NCI-H1092 treated with DMSO at 0.1 percent for 48 hours (cell line): ENCODE measurements around the gene QSOX2.
"Not testable (repeated sequence)": the region's sequence is repeated elsewhere in the genome, so short reads cannot be mapped to it uniquely, and the experiment has no call there.

Experiments used
- DNase-seq: peaks from one replicate; lab custom pipeline; 2025; lab: John Stamatoyannopoulos, UW

QSOX2 gene

DNA sequence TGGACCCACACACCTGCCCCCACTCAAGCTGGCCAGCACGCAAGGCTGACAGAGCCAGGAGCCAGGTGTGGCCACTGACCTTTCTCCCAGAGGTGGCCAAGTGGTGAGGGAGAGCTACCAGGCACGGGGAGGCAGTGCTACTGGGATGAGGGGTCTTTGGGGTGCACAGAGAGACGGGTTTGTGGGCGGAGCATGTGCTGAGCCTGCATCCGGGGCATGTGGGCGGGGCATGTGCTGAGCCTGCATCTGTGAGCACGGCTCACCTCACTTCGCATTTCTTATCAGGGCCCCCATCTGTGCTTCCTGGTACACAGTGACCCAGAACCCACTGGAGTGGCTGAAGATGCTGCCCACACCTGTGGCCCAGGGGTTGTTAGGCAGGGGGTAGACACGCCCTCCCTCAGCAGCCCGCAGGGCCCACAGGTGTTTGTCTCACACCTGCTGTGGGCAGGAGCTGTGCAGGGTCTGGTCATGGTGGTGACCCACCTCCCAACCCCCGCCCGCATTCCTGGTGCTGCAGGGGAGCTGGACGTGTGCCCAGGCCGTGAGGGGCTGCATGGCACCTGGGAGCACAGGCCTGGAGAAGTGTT is 36.8 kb upstream of the QSOX2 start:
- no peak for DNase-seq

DNA sequence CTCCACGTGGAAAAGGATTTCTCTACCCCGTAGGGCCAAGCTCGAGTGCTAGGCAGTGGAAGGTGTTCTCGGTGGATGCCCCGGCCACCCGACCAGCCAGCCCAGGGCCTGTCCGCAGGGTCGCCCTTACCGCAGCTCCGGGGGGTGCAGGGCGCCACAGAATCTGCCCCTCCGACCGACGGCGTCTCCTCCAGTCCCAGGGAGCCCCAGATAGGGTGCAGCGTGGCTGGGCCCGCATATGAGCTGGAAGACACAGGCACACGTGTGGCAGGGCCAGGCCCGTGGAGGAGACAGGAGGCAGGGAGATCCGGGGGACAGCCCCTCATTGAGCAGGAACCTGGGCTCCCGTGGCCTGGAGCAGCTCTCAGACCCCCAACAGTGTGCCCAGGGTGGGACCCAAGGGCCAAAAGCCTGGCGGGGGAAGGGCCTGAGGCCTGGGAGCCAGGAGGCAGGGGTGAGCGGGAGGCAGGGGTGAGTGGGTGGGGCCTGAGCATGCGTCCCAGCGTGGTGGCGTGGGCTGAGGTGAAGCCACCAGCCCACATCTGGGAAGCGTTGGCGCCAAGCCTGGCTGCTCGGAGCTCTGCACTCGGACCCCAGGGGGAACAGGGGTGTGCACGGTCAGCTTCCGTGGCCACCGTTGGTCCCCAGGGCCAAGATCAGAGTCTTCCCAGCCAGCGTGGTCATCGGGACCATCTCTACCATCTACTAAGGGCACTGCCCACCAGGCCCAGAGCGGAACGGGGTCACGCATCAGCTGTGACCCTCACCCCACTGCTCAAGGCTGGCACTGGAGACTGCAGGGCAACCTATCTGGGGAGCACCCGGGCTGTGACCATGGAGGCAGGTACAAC is 36.0 kb upstream of the QSOX2 start:
- no peak for DNase-seq

DNA sequence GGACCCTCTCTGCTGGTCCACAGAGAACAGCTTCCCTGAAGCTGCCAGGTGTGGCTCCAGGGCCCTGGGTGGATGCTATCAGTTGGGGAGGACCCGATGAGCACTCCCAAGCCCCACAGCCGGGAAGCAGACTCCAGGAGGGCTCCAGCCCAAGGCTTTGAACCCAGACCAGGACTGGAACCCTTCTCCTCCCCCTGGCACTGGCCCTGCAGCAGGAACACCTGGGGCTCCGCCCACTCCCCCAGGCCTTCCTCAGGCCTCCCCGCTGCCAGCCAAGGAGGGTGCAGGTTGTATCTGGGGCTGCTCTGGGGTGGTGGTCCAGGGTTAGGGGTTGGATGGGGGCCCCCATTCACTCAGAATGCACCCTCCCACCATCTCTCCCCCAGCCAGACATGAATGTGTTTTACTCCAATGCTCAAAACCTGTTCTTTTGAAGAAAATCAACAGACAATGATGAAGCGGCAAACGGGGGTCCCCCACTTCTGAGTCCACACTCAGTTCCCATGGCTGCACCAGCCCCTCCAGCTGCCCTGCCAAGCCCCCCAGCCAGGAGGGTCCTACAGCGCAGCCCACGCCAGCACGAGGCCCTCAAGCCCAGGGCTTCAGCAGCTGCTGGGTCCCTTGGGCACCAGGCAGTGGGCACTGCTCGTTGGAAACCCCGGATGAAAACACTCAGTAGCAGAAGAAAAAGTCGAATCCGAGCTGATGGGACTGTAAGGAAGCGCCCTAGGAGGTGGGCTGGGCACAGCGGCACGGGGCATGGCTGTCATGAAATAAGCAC is 35.1 kb upstream of the QSOX2 start:
- no peak for DNase-seq

DNA sequence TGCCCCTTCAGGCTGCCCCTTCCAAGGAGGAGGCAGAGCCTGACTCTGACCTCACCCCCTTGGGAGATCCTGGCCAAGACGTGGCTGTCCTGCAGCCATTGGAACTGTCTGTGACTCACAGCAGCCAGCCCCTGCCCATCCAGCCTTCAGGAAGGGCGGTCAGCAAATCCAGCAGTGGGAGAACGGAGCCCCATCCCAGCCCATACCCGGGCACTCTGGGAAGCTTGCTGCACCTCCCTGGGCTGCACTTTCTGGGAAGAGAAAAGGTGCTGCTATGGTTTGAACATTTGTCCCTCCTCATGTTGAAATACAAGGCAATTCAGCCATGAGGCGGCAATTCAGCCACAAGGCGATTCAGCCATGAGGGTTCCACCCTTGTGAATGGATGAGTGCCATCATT is 33.9 kb upstream of the QSOX2 start:
- DNase-seq = no peak

DNA sequence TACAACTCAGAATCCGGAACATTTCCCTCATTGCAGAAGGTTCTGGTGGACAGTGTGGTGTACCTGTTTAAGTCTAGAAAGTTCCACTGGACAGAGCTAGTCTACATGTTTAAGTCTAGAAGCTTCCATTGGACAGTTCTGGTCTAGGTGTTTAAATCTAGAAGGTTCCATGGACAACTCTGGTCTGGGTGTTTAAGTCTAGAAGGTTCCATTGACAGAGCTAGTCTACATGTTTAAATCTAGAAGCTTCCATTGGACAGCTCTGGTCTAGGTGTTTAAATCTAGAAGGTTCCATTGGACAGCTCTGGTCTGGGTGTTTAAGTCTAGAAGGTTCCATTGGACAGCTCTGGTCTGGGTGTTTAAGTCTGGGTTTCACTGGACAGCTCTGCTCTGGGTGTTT is 33.3 kb upstream of the QSOX2 start:
- DNase-seq = no peak

DNA sequence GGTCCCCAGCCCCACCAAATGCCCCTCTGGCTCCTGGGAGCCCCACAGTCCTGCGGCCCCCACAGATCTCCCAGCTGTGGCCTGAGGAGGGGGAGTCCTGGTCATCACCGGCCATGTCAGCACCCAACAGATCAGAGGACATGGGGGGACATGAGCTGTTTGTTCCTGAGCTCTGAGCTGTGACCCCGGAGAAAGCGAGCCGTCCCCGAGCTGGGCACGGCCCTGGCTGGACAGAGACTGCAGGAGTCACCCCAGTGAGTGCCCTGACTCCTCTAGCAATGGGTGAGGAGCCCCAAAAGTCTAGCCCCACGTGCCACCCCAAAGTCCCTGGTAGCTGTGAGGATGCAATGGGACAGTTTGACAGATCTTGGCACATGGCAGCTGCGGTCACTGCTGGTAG is 32.6 kb upstream of the QSOX2 start:
- no peak for DNase-seq

DNA sequence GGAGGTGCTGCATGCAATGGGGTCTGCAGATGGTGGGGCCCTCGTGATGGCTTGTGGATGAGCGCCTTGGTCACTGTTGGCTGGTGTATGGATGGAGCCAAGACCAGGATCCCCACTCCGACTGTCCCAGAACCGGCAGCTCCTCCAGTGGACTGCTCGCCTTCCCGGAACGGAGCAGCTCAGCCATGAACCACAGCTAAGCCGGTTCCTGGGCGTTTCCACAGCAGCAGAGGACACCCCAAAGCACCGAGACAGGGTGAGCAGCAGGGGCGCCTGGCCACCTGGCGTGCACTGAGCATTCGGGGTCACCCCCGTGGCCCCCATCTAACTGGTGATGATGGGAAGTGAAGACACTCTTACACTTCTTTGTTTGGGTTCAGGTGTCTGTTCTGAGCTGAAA is 32.1 kb upstream of the QSOX2 start:
- DNase-seq = no peak

DNA sequence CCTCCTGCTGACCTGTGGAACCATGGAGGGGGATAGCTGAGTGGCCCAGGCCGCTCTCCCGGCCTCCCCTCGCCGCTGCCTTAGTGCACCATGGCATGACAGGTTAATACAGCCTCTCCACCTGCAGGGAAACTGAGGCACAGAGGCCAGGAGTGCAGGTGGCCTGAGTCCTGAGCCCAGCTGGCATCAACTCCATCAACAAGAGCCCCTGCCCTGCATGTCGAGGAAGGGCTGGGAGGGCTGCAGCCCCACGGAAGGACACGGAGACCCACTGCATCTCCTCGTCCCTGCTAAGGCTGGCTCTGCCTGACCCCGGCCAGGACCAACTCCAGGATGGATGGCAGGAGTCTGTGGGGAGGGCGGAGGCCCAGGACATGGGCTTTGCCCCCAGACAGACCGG is 31.1 kb upstream of the QSOX2 start:
- DNase-seq = no peak

DNA sequence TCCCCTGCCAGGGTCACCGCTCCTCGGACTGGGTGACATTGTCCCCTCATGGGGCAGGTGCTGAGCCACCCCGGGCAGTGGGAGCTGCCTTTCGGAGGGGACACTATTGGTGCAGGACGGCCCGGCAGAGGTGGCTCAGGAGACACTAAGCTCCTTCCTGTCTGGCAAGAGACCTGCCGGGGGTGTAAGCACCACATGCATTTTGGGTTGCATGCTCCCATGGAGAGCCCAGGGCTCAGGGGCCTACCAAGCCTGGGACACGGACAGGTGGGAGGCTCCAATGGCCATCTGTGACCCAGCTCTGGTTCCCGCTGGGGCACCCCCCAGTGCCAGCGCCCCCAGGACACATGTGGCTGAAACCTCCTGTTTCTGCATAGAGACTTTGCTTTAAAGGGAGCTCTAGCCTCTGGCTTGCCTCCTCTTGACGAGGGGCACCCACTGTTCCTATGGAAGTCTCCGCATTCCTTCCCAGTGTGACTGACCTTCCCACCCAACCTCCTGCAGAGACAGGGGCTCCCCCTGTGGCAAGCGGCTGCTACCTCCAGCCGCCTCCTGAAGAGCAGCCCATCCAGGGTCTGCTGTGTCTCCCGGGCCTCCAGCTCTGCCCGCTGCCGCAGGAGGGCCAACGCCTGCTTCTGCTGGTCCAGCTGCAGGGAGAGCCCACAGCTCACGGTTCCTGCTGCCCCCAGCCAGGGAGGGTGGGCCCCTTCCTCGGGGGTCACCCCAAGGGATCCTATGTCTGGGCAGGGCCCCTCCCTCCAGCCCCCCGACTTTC is 30.2 kb upstream of the QSOX2 start:
- no peak for DNase-seq

DNA sequence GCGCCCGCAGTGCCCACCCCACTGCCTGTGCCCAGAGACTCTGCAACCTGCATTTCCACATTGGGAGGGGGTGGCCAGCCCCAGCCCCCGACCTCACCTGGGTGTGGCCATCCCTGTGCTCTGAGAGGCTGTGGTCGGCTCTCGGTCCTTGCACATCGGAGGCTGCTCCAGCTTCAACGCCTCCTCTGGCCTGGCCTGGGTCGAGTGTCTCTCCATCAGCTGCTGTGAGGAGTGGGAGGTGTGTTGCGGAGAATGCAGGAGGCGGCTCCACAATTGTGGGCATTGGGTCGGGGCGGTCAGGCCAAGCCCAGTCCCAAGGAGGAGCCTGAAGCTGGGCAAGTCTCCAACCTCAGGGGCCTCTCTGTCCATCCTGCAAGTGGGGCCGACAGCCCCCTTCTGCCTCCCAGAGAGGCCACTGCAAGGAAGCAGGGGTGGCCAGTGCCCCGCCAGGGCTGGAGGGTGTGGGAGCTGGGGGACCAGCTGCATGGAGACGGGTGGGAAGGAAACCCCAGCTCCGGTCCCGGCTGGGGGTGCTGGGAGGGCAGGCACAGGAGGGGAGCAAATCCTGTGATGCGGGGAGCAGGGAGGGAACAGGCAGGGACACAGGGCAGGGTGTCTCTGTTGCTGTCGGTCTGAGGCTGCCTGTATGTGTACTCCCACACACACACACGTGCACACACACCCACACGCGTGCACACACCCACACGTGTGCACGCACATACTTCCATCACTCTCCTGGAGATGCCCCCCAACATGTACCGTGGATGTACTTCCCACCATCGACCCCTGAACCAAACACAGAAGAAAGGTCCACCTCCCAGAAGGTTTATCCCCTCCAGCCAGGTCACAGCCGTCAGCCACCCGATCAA is 29.4 kb upstream of the QSOX2 start:
- no peak for DNase-seq

DNA sequence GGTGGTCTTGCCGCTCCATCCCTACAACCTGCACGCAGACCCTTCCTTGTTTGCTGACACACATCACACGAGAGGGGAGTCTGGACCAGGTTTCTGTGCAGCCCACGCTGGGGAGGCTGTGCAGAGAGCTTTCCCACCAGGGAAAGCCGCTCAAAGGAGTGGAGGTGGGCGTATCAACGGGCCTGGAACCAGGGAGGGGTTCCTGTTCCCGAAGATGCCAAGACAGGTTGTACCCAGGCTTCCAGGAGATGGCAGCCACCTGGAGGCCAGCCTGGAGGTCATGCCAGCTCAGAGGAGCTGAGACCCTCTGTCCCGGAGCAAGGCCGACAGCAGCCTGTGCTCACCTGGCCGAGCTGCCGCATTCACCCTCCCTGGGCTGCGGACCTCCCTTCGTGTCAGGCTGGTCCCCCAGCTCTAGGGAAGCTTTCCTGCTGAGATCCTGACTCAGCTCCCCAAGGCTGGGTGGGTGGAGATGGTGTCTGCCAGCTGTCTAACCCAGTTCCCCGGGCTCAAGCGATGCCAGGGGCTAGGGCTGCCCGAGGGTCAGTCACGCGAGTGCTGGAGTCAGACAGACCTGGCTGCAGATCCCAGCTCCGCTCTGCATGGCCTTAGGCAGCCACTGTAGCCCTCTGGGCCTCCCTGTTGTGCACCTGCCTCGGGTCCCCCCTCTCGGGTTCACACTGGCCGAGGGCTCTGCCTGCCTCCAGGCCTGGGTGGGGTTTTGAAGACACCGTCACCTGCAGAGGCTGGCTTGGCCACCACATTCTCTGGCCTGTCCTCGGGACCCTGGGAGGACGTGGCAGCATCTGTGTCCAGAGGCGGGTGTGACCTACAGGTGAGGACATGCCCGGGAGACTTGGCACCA is 28.5 kb upstream of the QSOX2 start:
- no peak for DNase-seq

DNA sequence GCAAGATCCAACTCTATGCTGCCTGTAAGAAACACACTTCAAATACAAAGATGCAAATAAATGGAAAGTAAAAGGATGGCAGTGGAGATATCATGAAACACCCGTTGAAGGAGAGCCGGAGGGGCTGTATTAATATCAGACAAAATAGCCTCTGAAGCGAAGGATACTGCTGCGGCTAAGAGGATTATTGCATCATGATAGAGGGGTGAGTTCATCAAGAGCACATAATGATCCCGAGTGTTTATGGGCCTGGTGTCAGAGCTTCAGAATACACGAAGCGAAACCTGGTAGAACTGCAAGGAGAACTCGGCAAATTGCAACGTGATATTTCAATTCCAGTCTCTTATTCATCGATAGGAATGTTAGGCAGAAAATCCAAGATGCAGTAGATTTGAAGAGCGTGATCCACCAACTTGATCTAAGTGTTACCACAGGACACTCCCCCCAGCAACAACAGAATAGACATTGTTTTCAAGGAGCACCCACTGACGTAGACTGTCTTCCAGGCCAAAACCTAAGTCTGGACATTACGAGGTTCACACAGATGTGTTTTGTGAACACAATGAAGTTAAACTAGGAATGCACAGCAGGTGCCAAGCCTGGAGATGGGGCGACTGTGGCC is 27.7 kb upstream of the QSOX2 start:
- no peak for DNase-seq

DNA sequence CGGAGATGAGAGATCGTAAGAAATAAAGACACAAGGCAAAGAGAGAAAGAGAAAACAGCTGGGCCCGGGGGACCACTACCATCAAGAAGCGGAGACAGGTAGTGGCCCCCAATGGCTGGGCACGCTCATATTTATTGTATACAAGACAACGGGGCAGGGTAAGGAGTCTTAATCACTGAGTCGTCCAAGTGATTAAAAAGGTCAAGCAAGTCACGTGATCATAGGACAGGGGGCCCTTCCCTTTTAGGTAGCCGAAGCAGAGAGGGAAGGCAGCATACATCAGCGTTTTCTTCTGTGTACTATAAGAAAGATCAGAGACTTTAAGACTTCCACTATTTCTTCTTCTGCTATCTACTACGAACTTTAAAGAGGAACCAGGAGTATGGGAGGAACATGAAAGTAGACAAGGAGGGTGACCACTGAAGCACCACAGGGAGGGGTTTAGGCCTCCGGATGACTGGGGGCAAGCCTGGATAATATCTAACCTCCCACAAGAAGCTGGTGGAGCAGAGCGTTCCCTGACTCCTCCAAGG is 24.6 kb upstream of the QSOX2 start:
- DNase-seq = no peak

DNA sequence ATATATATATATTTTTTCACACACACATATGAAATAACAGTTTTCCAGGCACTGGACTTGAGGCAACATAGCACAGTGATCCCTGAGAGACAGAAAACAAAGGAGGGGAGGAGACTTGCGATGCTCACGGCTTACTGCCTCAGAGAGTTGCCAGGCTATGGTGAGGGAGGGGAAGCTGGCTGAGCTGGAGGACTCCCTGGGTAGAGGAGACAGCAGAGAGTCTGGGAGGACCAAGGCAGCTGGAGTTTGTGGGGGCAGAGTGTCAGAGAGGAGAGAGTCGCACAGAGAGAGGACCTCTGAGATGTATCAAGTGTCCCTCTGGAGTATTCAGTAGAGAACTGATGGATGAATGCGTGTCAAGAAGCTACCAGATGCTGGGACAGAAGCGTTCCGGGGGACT is 23.1 kb upstream of the QSOX2 start:
- no peak for DNase-seq

DNA sequence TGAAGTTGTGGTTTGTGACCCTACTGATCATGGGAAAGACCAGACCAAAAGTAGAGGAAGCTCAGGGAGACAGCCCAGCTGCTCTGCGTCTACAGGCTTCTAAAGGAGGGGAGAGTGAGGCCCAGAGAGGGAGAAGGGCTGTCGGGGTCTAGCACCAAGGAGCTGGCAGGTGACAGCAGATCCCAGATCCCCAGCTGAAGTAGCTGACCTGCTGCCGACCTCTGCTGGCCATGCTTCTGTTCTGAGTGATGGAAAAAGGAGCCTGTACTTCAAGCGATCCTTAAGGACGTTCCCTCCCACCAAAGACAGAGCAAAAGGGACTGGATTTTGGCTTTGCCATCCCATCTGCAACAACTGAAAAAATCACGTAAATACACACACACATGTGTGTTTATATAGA is 22.7 kb upstream of the QSOX2 start:
- peak; percentile 12 for DNase-seq

DNA sequence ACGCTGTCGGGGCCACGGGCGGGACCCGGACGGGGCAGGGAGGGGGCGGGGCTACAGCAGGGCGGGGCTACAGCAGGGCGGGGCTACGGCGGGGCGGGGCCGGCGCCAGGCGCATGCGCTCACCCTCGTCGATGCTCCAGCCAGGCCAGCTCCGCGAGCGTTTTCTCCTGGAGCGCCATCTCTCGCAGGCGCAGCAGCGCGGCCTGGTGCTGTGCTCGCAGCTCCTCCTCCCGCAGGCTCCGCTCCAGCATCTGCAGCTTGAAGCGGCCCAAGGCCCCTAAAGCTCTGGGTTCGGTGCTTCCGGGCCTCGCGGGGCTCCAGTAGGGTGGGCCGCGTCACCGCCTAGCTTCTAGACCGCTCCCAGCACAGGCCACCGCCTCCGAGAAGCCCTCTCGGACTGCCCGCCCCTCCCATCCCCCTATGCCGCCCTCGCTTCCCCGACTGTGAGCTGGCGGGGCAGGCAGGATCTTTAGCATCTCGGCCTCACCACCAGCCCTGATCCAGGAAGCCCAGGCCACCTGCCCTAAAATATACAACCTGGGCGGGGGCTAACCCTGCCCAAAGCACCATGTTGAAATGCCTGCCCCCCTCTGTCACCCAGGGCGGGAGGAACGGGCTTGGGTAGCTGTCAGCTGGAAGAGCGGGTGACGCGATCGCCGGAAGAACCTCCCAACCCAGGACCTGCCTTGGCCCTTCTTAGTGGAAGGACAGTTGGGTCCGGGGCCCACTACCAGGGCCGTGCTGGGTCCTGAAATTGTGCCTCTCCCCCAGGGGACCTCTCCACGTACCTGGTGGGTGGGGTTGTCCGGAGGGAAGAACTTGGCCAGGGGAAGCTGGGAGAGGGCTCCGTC is 21.9 kb upstream of the QSOX2 start:
- DNase-seq = no peak

DNA sequence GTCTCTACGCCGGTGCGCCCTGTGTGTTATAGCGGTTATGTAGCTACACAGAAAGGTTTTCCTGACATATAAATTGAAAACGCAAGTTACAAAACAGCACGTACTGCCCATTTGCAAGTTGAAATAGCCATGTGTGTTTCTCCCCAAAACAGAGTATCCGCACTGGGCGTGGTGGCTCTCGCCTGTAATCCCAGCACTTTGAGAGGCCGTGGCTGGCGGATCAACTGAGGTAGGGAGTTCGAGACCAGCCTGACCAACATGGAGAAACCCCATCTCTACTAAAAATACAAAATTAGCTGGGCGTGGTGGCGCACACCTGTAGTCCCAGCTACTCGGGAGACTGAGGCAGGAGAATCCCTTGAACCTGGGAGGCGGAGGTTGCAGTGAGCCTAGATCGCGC is 21.0 kb upstream of the QSOX2 start:
- not testable (repeated sequence) for DNase-seq

DNA sequence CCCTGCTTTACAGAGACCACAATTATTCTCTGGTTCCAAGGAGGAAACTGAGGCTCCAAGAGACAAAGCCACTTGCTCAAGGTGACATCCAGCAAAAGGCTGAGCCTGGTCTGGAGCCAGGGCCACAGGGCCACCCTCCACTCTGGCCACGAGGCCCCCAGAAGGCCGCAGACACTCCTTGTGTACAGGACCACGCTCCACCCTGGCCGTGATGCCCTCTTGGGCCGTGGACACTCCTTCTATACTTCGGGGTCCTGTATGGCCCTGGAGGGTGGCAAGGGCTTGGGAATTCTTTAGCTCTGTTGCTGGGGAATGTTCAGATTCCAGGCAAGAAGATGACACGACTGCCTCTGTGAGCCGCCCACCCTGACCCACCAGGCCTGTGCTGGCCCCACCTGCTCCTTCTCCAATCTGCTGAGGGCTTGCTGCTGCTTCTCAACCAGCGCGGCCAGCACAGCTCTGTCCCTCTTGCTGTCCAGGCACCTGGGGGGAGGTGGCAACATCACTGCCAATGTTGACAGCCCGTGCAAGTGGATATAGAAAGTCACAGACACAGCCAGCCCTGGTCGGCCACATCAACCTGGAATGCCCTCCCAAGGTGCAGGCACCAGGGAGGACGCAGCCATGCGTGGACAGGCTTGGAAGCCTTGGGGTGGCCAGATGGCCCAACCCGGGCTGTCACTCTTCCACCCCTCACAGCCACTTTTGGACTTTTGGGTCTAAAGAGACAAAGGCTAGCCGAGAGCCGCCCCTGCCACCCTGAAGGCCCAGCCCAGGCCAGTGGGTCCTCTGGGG is 20.1 kb upstream of the QSOX2 start:
- DNase-seq = no peak
